NCI-H187 treated with DMSO at 0.1 percent for 48 hours (cell line): ENCODE results near the gene HPCAL1.
"Not testable (repeated sequence)": the region's sequence is repeated elsewhere in the genome, so short reads cannot be mapped to it uniquely, and the experiment has no call there.

Experiments
- DNase-seq: peaks from one replicate; lab custom pipeline; 2025; lab: John Stamatoyannopoulos, UW

The HPCAL1 gene

DNA sequence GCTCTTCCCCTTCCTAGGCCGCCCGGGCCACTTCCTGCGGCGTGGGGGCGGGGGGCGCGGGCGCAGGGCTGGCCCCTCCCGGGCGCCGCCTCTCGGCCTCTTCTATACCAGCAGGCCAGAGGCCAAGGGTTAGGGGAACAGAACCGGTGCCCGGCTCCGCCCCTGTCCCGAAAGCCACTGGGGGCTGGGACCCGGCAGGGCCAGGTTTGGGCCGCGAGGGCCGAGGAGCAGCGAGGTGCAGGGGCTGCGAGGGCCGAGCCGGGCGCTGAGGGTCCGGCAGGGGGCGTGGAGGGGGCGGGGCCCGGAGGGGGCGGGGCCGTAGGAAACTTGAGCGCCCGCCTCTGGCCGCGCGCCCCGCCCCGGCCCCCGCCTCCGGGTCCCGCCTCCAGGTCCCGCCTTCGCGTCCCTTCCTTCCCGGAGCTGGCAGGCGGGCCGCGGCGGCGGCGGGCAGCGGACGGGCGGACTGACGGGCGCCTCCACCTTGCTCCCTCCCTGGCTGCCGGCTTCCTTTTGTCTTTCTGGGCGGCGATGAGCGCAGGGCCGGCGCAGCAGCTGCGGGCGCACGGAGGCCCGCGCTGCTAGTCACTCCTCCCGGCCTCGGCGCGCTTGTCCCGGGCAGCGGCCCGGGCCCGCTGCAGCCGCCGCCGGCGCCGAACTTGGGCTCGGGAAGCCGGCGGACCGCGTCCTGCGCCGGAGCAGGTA is at the start of gene HPCAL1:
TSS of gene HPCAL1 (plus strand) at position 426 of the 702 bp plus-strand sequence. CDS start 116,854 bp downstream, outside the sequence.
- DNase-seq = no peak

DNA sequence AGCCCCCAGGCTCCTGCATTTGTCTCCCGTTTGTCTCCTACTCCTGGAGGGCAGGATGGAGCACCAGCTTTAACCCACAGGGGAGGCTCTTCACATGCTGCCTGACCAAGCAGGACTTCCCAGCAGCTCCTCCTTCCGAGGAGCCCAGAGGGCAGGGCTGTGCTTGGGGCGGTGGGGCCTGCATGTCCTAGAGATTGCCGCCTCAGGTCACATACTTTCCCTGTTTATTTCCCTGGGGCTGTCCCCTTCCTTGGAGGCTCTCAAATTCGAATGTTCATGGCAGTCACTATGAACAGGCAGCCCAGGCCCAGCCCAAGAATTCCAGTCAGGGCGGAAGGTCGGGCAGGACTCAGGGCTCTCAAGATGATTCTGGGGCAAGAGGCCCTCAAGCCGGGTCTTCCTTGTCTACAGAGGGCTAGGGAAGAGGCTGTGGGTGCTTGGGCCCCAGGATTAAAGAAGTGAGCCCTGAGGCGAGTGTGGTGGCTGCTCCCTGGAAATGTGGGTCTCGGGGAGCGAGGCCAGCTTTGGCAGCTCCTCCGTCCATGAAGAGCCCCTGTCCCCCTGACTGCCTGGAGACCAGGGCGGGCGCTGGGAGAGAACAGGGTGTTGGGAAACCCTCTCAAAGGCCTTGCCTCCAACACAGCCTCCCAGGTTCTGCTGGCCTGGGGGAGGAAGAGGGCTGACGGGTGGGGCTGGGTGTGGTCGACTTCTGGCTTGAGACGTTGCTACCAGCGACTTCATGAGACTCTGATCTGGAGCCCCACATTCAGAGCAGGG is 48.9 kb upstream of the HPCAL1 start:
- DNase-seq = no peak

GRCh38 chr2:10254373-10255188 is 48.1 kb upstream of the HPCAL1 start:
- DNase-seq = no peak

DNA sequence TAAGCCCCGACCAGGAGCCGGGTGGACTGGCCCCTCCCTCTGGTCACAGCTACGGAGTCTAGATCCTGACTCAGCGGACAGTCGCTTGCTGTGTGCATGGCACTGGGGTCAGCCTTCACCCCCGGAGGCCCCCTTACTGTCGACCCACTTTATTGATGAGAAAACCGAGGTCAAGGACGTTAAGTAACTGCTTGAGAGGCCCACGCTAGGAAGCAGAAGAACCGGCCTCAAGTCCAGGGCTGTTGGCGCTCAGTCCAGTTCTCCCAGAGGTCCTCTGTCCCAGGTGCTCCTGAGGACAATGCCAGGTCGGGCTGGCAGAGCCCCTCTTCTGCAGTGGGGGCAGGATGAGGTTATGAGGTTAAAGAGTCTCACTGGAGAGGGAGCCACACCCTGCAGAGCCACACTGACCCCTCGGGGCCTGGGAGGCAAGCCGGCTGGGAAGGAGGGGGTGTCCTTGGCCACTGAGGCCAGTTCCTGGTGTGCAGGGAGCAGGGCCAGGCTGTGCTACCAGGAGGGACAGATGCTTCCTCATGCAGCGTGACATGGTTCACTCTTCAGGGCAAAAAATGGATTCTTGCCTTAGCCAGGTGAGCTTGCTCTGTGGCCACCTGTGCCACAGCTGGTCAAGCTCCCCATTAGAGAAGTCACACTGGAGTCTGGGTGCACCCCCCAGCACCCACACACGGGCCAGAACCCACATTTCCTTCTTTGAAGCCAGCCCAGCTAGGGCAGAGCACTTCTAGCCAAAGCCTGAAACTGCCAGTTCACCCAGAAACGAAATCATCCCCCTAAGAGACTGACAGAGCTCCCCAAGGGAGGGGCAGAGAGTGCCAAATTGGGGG is 47.3 kb upstream of the HPCAL1 start:
- DNase-seq = no peak

DNA sequence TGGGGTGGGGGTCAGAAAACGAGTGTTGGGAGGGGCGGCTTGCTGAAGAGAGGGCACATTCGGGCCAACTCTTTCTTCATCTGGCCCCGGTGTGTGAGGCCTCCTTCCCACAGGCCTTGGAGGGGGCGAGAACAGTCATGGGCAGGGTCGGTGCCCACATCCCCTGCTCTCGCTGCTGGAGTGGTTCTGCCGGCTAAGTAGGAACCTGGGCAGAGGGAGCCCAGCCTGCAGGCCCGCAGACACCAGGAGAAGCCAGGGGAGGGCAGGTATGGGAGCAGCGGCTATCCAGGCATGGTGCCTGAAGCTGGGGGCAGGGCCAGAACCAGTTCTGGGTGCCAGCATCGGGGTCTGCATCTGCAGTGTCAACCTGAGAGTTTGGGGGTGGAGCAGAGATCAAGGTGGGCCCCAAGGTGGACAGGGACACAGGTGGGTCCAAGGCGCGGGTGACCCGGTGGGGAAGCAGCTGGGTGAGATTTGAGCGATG is 46.6 kb upstream of the HPCAL1 start:
- no peak for DNase-seq

DNA sequence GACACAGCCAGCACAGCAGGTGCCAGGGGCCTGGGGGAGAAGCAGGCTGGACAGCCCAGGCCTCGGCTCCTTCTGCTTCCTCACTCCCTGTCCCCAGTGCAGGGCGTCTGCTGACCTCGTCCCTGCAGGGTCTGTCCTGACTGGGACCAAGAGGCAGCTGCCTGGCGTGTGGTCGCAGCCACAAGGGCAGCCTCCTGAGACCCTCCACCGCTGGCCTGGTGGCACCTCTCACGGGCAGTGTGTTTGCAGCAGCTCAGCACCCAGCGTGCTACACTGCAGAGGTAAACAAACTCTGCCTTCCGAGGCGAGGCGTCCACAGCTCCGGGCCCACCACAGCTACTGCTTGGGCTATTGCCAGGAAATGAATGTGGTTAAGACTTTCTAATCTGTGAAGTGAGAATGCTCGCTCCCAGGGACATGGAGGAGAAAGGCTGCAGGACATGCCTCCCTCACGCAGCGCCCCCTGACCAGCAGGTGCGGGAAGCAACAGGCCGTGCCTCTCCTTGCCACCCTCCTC is 46.1 kb upstream of the HPCAL1 start:
- DNase-seq = no peak

GRCh38 chr2:10257036-10257435 is 45.7 kb upstream of the HPCAL1 start:
- no peak for DNase-seq

DNA sequence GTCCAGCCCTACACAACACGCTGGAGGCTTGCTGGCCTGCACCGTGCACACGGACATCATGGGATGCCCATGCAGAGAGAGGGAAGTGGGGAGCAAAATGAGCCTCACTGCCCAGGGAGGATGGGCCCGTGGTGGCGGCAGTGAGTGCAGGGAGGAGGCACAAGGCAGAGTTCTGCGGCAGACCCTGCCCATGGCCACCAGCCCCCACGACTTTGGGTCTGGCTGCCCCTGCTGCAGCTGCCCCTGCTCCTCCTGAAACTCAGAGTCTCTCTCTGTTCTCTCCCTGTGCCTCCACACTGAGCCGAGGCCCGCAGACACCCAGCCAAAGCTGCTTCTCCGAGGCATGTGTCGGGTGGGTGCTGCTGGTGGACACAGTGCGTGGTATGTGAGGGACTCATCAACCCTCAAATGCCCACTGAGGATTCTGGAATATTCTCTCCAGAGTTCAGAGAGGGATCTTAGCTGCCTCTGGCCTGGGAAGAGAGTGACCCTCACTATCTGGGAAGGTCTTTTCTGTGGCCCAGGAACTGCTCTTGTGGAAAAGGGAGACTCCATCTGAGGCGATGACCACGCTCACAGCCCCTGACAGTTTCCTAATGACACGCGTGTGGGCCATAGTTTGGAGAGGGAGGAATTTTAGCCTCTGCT is 45.1 kb upstream of the HPCAL1 start:
- no peak for DNase-seq

- no peak for DNase-seq
These were observed 44.4 kb upstream of the HPCAL1 start for GRCh38 chr2:10258326-10258725.

- DNase-seq = no peak
These were observed 44.0 kb upstream of the HPCAL1 start for GRCh38 chr2:10258726-10259125.

DNA sequence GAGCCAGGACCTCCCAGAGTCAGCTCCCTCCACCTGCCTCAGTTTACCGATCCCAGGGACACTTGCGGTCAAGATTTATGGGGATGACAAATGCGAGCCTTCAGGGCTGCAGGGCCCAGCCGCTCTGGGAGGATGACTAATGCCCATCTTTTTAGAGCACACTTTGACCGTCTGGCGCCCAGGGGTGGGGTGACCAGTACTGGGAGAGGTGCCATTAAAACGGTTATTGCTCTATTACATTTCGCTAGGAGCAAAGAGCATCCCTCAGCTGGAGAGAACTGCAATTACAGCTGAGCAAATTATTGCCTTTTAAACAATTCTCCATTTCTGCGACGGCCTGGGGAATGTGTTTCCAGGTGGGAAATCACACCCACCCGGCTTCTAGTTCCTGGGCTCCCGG is 42.6 kb upstream of the HPCAL1 start:
- no peak for DNase-seq

DNA sequence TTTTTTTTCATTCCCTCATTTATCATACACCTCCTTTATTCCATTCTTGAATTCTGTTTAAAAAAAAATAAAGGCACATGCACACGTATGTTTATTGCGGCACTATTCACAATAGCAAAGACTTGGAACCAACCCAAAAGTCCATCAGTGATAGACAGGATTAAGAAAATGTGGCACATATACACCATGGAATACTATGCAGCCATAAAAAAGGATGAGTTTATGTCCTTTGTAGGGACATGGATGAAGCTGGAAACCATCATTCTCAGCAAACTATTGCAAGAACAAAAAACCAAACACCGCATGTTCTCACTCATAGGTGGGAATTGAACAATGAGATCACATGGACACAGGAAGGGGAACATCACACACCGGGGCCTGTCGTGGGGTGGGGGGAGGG is 39.2 kb upstream of the HPCAL1 start:
- DNase-seq = not testable (repeated sequence)

DNA sequence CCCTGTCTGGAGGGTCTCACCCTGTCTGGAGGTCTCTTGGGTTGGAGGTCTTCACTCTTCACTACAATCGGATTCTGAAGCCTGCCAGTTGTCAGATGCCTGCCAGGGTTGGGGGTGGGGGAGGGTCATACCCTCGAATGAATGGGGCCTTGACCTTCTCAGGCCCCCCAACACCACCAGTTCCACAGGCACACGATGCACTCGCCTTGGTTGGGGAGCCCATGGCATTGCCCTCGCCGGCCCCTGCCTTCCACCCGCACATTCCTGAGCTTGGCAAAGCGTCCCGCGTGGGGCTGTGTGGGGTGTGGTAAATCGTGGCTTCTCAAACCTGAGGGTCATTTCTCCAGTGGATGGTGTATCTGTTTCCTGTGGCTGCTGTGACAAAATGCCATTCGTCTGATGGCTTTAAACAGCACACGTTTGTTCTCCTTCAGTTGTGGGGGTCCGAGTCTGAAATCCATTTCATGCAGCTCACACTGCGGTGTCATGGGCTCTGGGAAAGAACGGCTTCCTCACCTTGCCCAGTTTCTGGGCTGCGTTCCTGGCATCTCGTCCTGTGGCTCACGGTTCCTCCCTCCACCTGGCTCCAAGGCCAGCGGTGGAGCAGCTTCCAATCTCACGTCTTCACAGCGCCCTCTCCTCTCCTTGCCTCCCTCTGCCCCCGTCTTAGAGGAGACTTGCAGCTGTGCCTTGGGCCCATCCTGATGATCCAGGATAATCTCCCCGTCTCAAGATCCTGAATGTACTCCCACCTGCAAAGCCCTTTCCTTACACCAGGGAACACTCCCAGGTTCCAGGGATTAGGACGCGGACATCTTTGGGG is 38.0 kb upstream of the HPCAL1 start:
- no peak for DNase-seq

GRCh38 chr2:10265329-10266132 is 37.2 kb upstream of the HPCAL1 start:
- DNase-seq = no peak

DNA sequence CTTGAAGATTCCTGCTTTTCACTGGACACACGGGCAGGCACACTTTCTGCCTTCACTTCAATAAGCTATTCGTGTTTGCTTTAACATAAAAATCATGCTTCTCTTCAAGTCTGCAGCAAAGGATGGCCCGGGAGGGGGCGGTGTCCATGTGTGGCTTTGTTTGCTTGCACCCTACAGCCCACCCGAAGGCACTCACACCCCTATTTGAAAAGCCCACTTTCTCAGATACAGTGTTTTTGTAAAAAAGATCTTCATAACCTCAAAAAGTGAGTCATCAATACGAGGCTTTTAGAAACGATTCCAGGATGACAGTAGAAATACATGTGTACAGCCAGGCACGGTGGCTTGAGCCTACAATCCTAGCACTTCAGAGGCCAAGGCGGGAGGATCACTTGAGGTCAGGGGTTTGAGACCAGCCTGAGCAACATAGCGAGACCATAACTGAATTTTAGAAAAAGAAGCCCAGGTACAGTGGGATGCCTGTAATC is 36.5 kb upstream of the HPCAL1 start:
- DNase-seq = no peak

DNA sequence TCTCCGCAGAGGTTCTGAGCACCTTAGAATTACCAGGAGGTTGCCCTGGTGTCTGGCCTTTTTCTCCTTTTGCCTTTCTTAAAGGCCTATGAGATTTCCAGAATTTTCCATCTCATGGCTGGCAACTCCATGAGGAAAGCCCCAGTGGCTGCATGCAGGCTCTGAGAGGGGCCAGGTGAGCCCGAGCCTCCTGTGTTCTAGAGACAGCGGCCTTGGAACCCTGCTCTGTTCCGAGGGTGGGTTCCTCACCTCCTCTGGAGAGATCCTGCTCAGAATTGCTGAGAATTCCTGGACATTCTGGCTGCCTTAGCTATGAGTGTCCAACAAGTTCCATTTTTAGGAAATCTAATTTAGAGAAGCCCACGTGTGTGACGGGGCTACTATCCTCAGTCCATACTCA is 35.7 kb upstream of the HPCAL1 start:
- DNase-seq = no peak

- no peak for DNase-seq
These were observed 34.9 kb upstream of the HPCAL1 start for GRCh38 chr2:10267551-10268465.

- no peak for DNase-seq
These were observed 33.4 kb upstream of the HPCAL1 start for GRCh38 chr2:10269291-10269690.
